ENCODE results near the gene APOL2.
"Not testable (repeated sequence)": the region's sequence is repeated elsewhere in the genome, so short reads cannot be mapped to it uniquely, and the experiment has no call there.

Gene APOL2, protein sequence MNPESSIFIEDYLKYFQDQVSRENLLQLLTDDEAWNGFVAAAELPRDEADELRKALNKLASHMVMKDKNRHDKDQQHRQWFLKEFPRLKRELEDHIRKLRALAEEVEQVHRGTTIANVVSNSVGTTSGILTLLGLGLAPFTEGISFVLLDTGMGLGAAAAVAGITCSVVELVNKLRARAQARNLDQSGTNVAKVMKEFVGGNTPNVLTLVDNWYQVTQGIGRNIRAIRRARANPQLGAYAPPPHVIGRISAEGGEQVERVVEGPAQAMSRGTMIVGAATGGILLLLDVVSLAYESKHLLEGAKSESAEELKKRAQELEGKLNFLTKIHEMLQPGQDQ

GRCh38 chr22:36239401-36240171 is at the start of gene APOL2:
Gene APOL2 (minus strand): TSS chr22:36239527. CDS start chr22:36233162, 6,365 bp downstream.
- DNase-seq: peak; percentile 74

- no peak for DNase-seq
Observed at GRCh38 chr22:36288571-36289405, 49.5 kb upstream of the APOL2 start.

DNA sequence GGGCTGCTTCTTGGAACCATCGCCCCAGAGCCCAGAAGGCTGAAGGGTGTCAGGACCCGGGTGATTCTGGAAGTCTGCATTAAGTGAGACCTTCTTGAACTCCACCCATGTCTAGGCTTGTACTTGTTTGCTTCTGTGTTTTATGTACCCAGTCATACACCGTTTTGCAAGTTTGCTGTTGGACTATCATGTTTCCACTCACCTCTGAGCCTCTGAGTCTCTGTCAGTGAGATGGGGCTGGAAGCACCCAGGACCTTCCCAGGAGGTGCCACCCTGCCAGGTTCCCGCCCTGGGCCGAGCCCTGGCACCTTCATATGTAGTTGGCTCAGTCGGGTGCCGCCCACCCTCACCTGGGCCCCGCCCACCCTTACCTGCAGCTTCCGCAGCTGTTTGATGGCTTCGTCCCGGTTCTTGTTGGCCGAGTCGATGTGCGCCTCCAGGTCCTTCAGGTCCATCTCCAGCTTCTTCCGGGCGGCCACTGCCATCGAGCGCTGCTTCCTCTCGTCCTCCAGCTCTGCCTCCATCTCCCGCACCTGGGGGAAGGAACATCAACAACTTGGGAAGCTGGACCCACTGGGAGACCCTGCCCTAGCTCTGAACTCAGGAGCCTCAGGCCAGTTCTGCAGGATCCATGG is 48.7 kb upstream of the APOL2 start:
- DNase-seq: no peak

DNA sequence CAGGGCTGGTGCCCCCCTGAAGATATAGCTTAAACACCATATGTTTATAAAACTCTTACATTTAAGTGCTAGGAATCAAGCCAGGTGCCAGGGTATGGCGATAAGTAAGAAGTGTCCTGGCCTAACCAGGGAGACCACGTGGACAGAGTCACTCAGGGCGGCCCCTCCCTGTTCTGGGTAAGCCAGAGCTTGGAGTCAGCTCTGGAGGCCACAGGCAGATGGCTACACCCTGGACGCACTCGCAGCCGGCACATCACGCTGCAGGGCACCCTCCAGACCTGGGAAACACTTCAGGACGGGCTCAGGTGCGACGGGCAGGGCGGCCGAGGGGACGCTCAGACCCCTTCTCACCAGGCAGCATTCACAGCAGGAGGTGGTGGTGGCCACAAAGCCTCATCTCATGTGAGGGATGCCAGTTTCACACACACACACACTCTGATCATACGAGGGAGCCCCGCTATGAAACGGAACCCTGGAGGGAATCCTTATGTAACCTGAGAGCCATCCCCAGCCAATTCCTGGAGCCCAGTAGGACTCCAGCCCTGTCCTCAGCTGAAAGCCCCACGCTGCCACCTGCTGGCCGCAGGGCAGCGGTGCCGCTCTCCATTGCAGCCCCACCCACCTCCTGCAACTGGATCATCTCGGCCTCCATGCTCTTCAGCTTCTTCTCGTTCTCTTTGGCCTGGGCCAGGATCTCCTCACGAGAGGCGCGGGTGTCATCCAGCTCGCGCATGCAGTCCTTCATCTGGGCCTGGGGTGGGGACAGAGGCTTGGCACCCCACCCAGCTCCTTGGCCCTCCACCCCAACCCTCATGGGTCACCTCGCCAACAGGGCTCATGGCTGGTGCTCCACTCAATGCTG is 47.0 kb upstream of the APOL2 start:
- peak; percentile 75 for DNase-seq

DNA sequence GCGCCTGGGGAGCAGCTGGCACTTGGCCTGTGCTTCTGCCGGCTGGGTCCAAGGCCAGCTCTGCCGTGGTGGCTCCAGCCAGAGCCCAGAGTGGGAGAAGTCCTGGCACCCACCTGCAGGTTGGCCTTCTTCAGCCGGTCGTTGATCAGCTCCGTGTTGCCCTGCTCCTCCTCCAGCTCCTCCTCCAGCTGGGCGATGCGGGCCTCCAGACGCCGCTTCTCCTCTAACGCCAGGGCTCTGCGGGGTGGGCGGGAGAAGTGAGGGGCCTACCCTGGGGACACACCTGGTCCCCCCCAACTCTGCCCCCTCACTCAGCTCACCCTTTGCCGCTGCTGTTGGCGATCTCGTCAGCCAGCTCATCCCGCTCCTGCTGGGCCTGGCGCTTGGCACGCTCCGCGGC is 46.2 kb upstream of the APOL2 start:
- no peak for DNase-seq

- DNase-seq: no peak
Observed at GRCh38 chr22:36285017-36285416, 45.7 kb upstream of the APOL2 start.

DNA sequence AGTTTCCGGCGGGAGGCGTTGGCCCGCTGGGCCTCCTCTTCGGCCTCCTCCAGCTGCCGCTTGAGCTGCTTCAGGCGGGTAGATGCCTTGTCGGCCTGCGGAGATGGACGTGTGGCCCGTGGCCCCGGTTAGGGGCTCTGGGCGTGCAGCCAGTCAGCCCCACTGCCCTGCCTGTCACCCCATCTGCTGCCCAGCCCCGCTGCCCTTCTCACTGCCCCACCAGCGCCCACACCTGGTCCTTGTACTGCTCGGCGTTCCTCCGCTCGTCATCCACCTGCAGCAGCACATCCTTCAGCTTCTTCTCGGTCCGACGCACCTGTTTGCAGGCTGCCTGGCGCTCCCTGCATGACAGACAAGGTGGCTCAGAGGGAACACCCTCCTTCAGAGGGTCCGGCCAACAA is 44.8 kb upstream of the APOL2 start:
- no peak for DNase-seq

DNA sequence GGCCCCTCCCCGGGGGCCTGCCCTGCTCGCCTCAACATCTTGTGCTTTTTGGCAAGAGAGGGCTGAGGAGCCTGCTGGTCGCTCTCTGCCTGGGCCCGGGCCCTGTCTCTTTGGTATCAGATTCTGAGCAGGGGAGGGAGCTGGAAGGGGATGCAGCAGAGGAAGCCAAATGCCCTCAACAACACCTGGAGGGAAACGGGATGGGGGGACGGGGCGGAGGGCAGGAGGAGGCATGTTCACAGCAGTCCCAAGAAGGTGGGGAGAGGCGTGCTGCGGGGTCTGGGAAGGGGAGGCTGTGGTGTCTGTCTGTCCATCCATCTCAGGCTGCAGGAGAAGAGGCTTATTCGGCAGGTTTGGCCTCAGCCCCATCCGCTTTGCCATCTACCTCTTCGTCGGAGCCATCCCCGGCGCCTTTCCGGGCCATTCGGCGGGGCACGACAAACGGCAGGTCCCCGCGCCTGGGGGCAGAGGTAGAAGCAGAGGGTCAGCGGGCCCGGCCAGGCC is 43.1 kb upstream of the APOL2 start:
- no peak for DNase-seq

DNA sequence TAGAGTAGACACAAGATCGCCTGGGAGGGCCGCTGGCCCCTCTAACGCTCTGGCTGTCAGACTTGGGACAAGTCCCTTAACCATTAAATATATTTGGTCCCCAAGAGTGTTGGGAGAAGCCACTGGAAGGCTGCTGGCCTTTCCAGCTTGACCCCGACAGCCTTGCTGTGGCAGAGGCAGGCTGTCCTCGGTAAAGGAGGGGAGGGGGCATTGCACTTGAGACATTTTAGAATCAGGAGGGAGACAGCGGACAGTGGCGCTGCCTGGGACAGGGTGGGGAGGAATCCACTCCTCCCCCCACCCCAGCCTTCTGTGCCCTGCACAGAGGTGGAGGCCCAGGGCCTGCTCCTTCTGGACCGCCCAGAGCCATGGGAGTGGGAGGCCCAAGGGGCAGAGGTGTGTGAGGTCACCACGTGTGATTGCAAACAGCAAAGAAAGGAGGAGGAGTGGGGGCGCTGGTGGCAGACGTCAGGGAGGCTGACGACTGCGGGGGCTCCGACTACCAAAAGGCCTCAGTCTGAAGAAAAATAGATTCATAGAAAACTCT is 42.5 kb upstream of the APOL2 start:
- no peak for DNase-seq

- no peak for DNase-seq
Observed at GRCh38 chr22:36280379-36280778, 41.1 kb upstream of the APOL2 start.

- DNase-seq: no peak
Observed at GRCh38 chr22:36279219-36279666, 39.9 kb upstream of the APOL2 start.

DNA sequence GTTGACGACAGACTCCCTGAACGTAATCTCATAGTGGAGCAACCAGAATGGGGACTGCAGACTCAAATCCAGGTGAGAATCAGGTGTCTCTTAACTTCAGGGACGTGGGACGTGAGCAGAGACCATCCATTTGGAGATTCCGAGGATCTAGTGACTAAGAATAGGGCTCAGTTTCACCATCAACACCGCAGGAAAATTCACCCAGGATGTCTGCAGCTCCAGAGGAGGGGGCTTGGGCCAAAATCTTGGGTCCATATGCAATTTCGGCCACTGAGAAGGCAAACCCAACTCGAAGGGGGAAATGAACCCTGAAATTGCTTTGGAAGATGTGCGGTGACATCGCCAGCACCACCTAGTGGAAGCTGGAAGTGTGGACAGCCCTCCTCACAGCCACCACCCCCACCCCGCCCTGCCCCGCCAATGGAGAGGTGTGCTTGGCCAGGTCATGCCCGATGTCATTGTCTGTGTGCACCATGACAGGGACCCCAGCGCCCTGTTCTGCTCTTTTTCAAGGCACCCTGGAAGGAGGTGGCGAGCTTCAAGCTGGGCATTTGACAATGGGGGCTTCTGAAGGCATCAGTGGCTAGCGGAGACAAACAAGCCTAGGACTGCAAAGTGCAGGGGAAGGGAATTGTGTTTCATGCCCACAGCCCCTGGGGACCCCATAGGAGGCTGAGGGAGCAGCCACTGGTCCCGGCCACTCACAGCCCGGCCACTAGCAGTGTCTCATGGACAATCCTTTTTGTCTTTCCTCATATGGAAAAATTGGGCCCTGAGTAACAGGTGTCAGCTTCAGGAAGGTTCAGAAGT is 38.4 kb upstream of the APOL2 start:
- peak; percentile 49 for DNase-seq

DNA sequence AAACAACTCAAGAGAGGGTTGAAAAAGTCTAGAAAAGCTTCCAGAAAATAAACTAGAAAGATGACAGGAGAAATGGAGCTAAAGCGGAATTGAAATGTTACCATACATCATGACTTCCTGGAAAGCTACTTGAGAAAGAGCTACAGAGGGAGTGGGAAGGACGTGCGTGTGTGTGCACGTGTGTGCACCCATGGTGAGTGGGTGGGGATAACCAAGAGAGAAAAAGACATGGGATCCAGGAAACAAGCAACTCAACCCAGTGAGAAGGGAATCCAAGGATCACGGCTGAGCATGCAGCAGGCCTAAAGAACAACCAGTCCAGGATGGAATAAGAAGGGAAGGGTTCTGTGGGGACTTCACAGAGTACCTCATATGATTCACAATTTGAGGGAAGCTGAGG is 35.2 kb upstream of the APOL2 start:
- DNase-seq: no peak

- DNase-seq: not testable (repeated sequence)
Observed at GRCh38 chr22:36271951-36272350, 32.6 kb upstream of the APOL2 start.

DNA sequence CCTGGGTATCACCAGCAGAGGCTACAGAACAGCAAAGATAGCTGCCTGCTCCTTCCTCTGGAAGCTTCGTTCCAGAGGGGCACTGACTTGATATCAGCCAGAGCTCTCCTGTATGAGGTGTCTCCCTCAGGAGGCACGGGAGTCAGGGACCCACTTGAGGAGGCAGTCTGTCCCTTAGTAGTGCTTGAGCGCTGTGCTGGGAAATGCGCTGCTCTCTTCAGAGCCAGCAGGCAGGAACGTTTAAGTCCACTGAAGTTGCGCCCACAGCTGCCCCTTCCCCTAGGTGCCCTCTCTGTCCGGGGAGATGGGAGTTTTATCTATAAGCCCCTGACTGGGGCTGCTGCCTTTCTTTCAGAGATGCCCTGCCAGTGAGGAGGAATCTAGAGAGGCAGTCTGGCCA is 31.9 kb upstream of the APOL2 start:
- not testable (repeated sequence) for DNase-seq

DNA sequence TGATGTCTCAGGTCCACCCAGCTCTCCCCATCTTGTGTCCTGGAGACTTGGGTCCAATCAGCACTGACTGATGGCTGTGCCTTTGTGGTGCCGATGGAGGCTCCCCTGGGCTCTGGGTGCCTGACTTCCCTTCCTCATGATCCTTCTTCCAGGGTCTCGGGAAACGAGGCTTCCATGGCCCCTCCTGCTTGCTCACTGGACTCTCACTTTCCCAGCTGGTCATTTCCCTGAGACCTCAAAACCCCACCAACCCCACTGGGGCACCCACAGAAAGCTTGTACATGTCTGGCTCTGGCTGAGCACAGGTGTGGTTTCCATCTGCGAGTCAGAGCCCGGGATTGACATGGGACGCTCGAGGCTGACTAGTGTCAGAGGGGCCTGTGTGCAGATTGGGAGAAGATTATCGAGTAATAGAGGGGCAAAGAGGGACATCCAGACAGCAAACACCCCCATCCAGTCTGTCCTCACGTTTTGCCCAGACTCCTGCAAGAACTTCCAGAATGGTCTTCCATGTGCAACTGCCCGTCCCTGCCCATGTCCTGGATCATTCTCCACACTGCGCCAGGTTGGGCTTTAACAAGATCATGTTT is 28.7 kb upstream of the APOL2 start:
- DNase-seq: no peak

- no peak for DNase-seq
Observed at GRCh38 chr22:36267058-36267457, 27.7 kb upstream of the APOL2 start.

GRCh38 chr22:36263886-36264664 is 24.7 kb upstream of the APOL2 start:
- DNase-seq: not testable (repeated sequence)

DNA sequence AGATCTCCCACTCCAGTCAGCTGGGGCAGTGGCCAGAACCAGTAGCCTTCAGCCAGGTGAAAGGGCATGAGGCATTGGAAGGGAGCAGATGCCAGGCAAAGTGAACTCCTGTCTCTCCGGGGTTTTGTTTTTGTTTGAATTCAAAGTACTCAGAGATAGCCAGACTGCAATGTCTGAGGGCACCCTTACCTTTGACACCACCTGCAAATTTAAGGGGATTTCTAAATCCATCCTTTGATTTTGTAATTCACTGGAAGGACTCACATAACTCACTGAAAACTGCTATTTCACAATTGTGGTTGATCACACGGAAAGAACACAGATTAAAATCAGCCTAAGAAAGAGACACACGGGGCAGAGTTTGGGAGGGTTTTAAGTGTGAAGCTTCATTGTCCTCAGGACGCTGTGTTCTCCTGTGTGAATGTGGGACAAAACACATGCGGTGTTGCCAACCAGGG is 23.9 kb upstream of the APOL2 start:
- not testable (repeated sequence) for DNase-seq
